Measurements from ENCODE around the gene KIAA0040.
"Not testable (repeated sequence)": the region's sequence is repeated elsewhere in the genome, so short reads cannot be mapped to it uniquely, and the experiment has no call there.

The KIAA0040 gene

GRCh38 chr1:175116210-175116798, 76.3 kb downstream of the KIAA0040 start:
- no peak for TF ChIP-seq CTCF (conservative IDR thresholded peaks at IDR 0.05)
- no peak overlapping the region for H3K27ac ChIP-seq

- no peak for TF ChIP-seq CTCF (conservative IDR thresholded peaks at IDR 0.05)
- H3K27ac ChIP-seq: no peak overlapping the region
Measured at GRCh38 chr1:175114996-175115395, 77.6 kb downstream of the KIAA0040 start.

GRCh38 chr1:175108331-175108820, 84.2 kb downstream of the KIAA0040 start:
- H3K27ac ChIP-seq: not testable (repeated sequence)
